Esophagus squamous epithelium (tissue), 5 donors: ENCODE measurements around the gene CHRM2. TPM values are rescaled to one million over a fixed set of nuclear protein-coding genes. Genes with fewer than 3 reads are reported as not detected.

Experiments used
- DNase-seq: peaks from one replicate; lab custom pipeline; 2025; lab: John Stamatoyannopoulos, UW
- H3K27ac ChIP-seq, 4 donors: fragments of 200-600 bp; sonication (generic); one replicate each; pipeline ENCODE4 v1.5.1; 2016 to 2019; ENCODE audit warnings: mild to moderate bottlenecking in 1 of 4
- H3K27me3 ChIP-seq, 4 donors: fragments of 200-600 bp; sonication (generic); 1 replicate in 3 of 4; 2 replicates in 1 of 4; pipeline versions ENCODE4 v1.5.1 to v1.6.0; 2017 to 2021; ENCODE audit warnings: antibody characterized with exemption in 1 of 4
- H3K36me3 ChIP-seq, 3 donors: fragments of 200-600 bp; sonication (generic); one replicate each; pipeline ENCODE4 v1.5.1; 2016 to 2019
- H3K4me1 ChIP-seq, 3 donors: fragments of 200-600 bp; sonication (generic); one replicate each; pipeline ENCODE4 v1.5.1; 2017 to 2019
- H3K4me3 ChIP-seq, 4 donors: fragments of 200-600 bp; sonication (generic); 1 replicate in 3 of 4; 2 replicates in 1 of 4; pipeline ENCODE4 v1.5.1; 2016 to 2019; ENCODE audit warnings: mild to moderate bottlenecking in 2 of 4, moderate library complexity in 1 of 4
- H3K9me3 ChIP-seq, 3 donors: fragments of 200-600 bp; sonication (generic); one replicate each; pipeline ENCODE4 v1.5.1; 2016 to 2019
- POLR2A ChIP-seq, 4 donors: fragments of 450-650 bp; IDR thresholded peaks; one replicate each; pipeline ENCODE4 v1.6.1; 2017; ENCODE audit warnings: antibody characterized with exemption in 4 of 4, mild to moderate bottlenecking in 4 of 4, moderate library complexity in 3 of 4
- WGBS, 2 donors: methylation state at CpG; one replicate each; pipeline ENCODE4 v1.1.5; 2018; 5-methylcytosine and 5-hydroxymethylcytosine counted together
- intact Hi-C: fragments of 100-400 bp; cut with DNase I; formaldehyde crosslinking; loops from one replicate; pipeline ENCODE4 v1.15.0; 2022
- total RNA-seq, 4 donors: library from RNA; depleted of rRNA; stranded (reverse); fragments of >200 nt; gene quantifications; one replicate each; pipeline ENCODE4 v1.1.0, GENCODE V29; 2016
- TF ChIP-seq, protein P1 (sequence below), 6 experiments: fragments of 450-650 bp in 4 of 6; fragments of 200-600 bp in 2 of 6; sonication (generic) in 2 of 6; IDR thresholded peaks; one replicate each; pipeline ENCODE4 v1.5.1; 2016 to 2019; ENCODE audit warnings: antibody characterized with exemption in 6 of 6, mild to moderate bottlenecking in 4 of 6, moderate library complexity in 4 of 6
- donor health status: DM: yes; HTN: yes; CAD: no.

The CHRM2 gene
- total RNA-seq, 4 donors from 2014 or later: under 0.01 TPM; not detected in 3

DNA sequence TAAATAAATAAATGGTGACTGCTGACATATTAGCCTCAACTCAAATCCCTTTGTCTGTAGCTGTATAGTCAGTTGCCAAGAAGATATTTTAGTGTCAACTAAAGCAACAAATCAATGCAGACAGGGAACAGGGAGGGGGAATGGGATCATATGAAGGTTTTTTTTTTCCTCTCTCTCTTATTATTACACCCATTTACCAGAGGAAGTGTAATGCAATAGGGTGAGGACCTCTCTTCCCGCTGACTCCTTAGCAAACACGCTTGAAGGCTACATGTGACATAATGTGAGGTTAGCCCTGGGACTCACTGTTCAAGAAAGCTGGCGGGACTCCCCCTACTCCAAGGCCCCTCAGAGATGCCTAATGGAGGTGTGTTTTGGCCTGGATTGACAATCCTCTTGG, 88.2 kb downstream of the CHRM2 start:
- Histone ChIP-seq H3K4me3 (no peak overlapping the region), H3K4me1 (no peaks in the 10 kb centered on the region), H3K9me3 (no peaks in the 10 kb centered on the region), H3K27ac (no peak overlapping the region), H3K36me3 (no peaks in the 10 kb centered on the region), H3K27me3 (no peaks in the 10 kb centered on the region)
- DNase-seq: no peak
- TF ChIP-seq, protein P1, sequence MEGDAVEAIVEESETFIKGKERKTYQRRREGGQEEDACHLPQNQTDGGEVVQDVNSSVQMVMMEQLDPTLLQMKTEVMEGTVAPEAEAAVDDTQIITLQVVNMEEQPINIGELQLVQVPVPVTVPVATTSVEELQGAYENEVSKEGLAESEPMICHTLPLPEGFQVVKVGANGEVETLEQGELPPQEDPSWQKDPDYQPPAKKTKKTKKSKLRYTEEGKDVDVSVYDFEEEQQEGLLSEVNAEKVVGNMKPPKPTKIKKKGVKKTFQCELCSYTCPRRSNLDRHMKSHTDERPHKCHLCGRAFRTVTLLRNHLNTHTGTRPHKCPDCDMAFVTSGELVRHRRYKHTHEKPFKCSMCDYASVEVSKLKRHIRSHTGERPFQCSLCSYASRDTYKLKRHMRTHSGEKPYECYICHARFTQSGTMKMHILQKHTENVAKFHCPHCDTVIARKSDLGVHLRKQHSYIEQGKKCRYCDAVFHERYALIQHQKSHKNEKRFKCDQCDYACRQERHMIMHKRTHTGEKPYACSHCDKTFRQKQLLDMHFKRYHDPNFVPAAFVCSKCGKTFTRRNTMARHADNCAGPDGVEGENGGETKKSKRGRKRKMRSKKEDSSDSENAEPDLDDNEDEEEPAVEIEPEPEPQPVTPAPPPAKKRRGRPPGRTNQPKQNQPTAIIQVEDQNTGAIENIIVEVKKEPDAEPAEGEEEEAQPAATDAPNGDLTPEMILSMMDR (IDR thresholded peaks at IDR 0.05): no peak
- TF ChIP-seq POLR2A (IDR thresholded peaks at IDR 0.05): no peak
- 65 to 68% methylated on average over 2 of the region's 3 CpGs for WGBS, 2 donors
- intact Hi-C loops: no loop called here

GRCh38 chr7:136957391-136957790, 88.9 kb downstream of the CHRM2 start:
- no peak overlapping the region for H3K4me3 ChIP-seq
- no peak for DNase-seq
- 64 to 69% methylated on average over 2 of the region's 2 CpGs for WGBS, 2 donors
- intact Hi-C loops: no loop called here
- H3K9me3 ChIP-seq: no peaks in the 10 kb centered on the region
- no peaks in the 10 kb centered on the region for H3K4me1 ChIP-seq
- no peaks in the 10 kb centered on the region for H3K27me3 ChIP-seq
- H3K36me3 ChIP-seq: no peaks in the 10 kb centered on the region
- no peak overlapping the region for H3K27ac ChIP-seq
- TF ChIP-seq, protein P1 (IDR thresholded peaks at IDR 0.05): no peak
- no peak for TF ChIP-seq POLR2A (IDR thresholded peaks at IDR 0.05)

GRCh38 chr7:136958016-136958415, 89.6 kb downstream of the CHRM2 start:
- TF ChIP-seq, protein P1 (IDR thresholded peaks at IDR 0.05): no peak
- TF ChIP-seq POLR2A (IDR thresholded peaks at IDR 0.05): no peak
- WGBS, 2 donors: 58 to 82% methylated on average over 2 of the region's 2 CpGs

DNA sequence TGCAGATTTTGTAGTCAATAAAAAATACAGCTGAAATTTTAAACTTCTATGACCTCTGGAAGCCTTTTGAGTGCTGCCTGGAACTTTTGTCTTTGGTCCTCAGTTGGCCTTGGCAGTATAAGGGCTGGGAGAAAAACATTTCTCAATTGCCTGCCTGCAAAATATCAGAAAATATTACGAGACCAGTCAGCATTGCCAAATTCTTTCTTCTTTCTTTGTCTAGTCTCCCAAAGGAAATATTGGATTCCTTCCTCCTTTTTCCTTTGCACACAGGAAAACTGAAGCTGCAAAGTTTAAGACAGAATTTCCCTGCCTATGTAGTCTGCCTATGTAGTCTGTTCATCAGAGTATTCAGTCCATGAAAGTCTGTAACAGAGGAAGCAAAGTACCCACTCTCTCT, 95.9 kb downstream of the CHRM2 start:
- TF ChIP-seq, protein P1 (IDR thresholded peaks at IDR 0.05): no peak
- no peak for TF ChIP-seq POLR2A (IDR thresholded peaks at IDR 0.05)
- WGBS, 2 donors: 0 to 9% methylated on average over 1 of the region's 1 CpG
- no peaks in the 10 kb centered on the region for H3K27me3 ChIP-seq
- DNase-seq: no peak
- H3K27ac ChIP-seq: no peak overlapping the region
- H3K4me1 ChIP-seq: no peaks in the 10 kb centered on the region
- no peaks in the 10 kb centered on the region for H3K36me3 ChIP-seq
- H3K4me3 ChIP-seq: no peak overlapping the region
- intact Hi-C loops: no loop called here
- H3K9me3 ChIP-seq: no peaks in the 10 kb centered on the region

More at GRCh38 chr7:136958016-136958415, 89.6 kb downstream of the CHRM2 start:
- Histone ChIP-seq H3K27ac (no peak overlapping the region), H3K9me3 (no peaks in the 10 kb centered on the region), H3K4me1 (no peaks in the 10 kb centered on the region), H3K4me3 (no peak overlapping the region), H3K36me3 (no peaks in the 10 kb centered on the region), H3K27me3 (no peaks in the 10 kb centered on the region)
- intact Hi-C loops: no loop called here
- no peak for DNase-seq

DNA sequence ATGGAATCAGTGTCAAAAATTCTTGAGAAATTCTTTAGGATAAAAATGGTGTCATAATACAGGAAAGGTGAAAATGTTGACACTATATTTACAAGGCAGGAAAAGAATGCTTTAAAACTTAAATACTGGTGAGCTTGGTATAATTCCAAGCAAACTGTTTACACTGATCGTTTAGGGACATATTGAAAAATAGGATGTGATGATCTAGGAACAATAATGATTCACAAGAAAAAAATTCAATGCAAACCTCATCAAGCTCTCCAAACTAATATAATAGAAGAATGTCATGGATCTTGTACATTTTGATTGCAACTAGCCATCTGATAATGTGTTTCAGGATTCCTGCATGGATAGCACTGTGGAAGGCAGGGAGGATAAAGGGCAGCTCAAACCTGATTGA, 98.4 kb downstream of the CHRM2 start:
- no peaks in the 10 kb centered on the region for H3K4me1 ChIP-seq
- no peak overlapping the region for H3K27ac ChIP-seq
- H3K27me3 ChIP-seq: no peaks in the 10 kb centered on the region
- intact Hi-C loops: no loop called here
- 41 to 73% methylated on average over 1 of the region's 1 CpG for WGBS, 2 donors
- H3K36me3 ChIP-seq: no peaks in the 10 kb centered on the region
- no peak overlapping the region for H3K4me3 ChIP-seq
- TF ChIP-seq, protein P1 (IDR thresholded peaks at IDR 0.05): no peak
- no peak for TF ChIP-seq POLR2A (IDR thresholded peaks at IDR 0.05)
- no peak for DNase-seq
- no peaks in the 10 kb centered on the region for H3K9me3 ChIP-seq
